Glutamatergic neuron (in vitro differentiated cells): ENCODE measurements around the gene DHX38. TPM values are rescaled to one million over a fixed set of nuclear protein-coding genes. Genes with fewer than 3 reads are reported as not detected.

Source experiments
- DNase-seq: peaks from one replicate; pipeline ENCODE4 v3.0.0; 2022
- H3K27ac Mint-ChIP-seq: one replicate; pipeline ENCODE4 v1.8.0; 2020; ENCODE audit warnings: mild to moderate bottlenecking, mixed read lengths, inconsistent platforms; ENCODE audit not compliant: unreplicated experiment
- H3K27me3 Mint-ChIP-seq: one replicate; pipeline ENCODE4 v1.8.0; 2020; ENCODE audit warnings: mild to moderate bottlenecking, moderate library complexity, mixed read lengths, inconsistent platforms; ENCODE audit not compliant: unreplicated experiment
- H3K36me3 Mint-ChIP-seq: one replicate; pipeline ENCODE4 v1.8.0; 2020; ENCODE audit warnings: mild to moderate bottlenecking, mixed read lengths, inconsistent platforms; ENCODE audit not compliant: unreplicated experiment
- H3K4me1 Mint-ChIP-seq: one replicate; pipeline ENCODE4 v1.8.0; 2020; ENCODE audit warnings: mild to moderate bottlenecking, low read depth, mixed read lengths, inconsistent platforms; ENCODE audit not compliant: unreplicated experiment
- H3K4me3 Mint-ChIP-seq: one replicate; pipeline ENCODE4 v1.8.0; 2020; ENCODE audit warnings: mild to moderate bottlenecking, mixed read lengths, inconsistent platforms; ENCODE audit not compliant: unreplicated experiment
- H3K9me3 Mint-ChIP-seq: one replicate; pipeline ENCODE4 v1.8.0; 2020; ENCODE audit warnings: mild to moderate bottlenecking, moderate library complexity, mixed read lengths, inconsistent platforms; ENCODE audit not compliant: unreplicated experiment
- total RNA-seq: library from RNA; stranded (reverse); fragmentation: NEBNext Ultra II Directional; extraction: Animal tissue kit (Norgen Biotek cat#: 25700); gene quantifications from one replicate; pipeline ENCODE4 v1.2.1, GENCODE V29; 2021; ENCODE audit not compliant: unreplicated experiment
- TF ChIP-seq, protein P1 (sequence below): fragments of 200-600 bp; sonication (generic); IDR thresholded peaks from one replicate; pipeline ENCODE4 v1.5.0; 2021; ENCODE audit not compliant: partially characterized antibody, unreplicated experiment

Gene DHX38
- total RNA-seq, 1 donor from 2014 or later = 86.5 TPM

DNA sequence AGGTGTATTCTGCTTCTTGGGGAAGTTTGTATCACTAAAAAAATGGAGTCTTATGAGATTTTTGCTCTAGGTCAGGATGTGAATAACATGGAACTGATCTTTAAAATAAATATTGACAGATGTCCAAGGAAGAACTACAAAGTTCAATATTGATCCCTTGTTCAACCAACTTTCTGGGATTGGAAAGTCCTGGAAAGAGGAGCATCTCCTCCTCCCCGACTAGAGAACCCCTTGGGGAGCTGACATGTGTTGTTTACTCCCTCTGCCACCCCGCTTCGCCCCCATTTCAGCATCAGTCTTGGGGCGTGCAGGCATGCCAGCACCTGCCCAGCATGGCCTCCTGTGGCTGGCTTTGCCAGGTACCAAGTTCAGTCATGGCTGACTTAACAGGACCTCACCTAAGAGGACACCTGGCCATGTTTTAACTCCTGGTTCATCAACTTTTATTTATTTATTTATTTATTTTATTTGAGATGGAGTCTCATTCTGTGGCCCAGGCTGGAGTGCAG lies 44.5 kb downstream of the DHX38 start:
- DNase-seq = no peak
- no peaks in the 10 kb centered on the region for H3K27me3 Mint-ChIP-seq
- TF ChIP-seq, protein P1, sequence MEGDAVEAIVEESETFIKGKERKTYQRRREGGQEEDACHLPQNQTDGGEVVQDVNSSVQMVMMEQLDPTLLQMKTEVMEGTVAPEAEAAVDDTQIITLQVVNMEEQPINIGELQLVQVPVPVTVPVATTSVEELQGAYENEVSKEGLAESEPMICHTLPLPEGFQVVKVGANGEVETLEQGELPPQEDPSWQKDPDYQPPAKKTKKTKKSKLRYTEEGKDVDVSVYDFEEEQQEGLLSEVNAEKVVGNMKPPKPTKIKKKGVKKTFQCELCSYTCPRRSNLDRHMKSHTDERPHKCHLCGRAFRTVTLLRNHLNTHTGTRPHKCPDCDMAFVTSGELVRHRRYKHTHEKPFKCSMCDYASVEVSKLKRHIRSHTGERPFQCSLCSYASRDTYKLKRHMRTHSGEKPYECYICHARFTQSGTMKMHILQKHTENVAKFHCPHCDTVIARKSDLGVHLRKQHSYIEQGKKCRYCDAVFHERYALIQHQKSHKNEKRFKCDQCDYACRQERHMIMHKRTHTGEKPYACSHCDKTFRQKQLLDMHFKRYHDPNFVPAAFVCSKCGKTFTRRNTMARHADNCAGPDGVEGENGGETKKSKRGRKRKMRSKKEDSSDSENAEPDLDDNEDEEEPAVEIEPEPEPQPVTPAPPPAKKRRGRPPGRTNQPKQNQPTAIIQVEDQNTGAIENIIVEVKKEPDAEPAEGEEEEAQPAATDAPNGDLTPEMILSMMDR = no peak

DNA sequence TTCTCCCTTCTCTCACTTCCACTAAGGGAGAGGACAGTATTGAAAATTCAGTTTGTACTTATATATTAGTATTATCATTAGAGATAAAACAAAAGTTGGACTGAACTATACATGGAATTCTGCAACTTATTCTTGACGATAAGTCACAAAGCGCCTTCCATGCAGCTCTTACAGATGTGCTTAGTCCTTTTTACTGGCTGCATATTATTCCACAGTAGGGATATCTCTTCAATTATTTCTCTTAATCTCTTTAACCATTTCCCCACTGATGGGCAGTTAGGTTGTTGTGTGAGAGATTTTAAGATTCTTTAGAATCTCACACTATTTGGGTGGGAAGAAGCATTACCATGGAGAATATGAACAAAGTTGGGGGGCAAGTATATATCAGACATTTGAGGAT lies 46.3 kb downstream of the DHX38 start:
- TF ChIP-seq, protein P1 = no peak
- no peaks in the 10 kb centered on the region for H3K36me3 Mint-ChIP-seq
- DNase-seq = no peak
- H3K9me3 Mint-ChIP-seq = no peaks in the 10 kb centered on the region
- no peaks in the 10 kb centered on the region for H3K4me1 Mint-ChIP-seq
- H3K4me3 Mint-ChIP-seq = no peak overlapping the region
- no peak overlapping the region for H3K27ac Mint-ChIP-seq
- no peaks in the 10 kb centered on the region for H3K27me3 Mint-ChIP-seq

More for the DNA sequence above, 44.5 kb downstream of the DHX38 start:
- Mint-ChIP-seq H3K4me1 (no peaks in the 10 kb centered on the region), H3K4me3 (no peak overlapping the region), H3K9me3 (no peaks in the 10 kb centered on the region), H3K27ac (no peak overlapping the region), H3K36me3 (no peaks in the 10 kb centered on the region)

DNA sequence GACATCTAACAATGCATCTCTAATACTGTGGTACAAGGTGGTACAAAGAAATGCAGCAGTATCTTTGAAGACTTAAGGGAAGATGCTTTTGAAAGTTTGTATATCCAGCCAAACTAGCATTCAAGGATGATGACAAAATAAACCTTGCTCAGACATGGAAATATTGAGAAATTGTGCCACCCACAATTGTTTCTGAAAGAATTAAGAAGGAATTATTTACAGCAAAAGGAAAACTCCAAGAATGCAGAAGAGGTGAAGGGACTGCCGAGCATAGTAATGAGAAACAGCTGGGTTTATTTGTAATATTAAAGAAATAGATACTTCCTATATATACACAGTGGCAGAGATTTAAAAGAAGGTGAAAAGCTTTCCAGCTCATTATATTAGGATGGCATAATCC lies 48.8 kb downstream of the DHX38 start:
- peaks cover under 1% of the 10 kb centered on the region for H3K27me3 Mint-ChIP-seq
- no peaks in the 10 kb centered on the region for H3K9me3 Mint-ChIP-seq
- TF ChIP-seq, protein P1 = no peak
- DNase-seq = no peak
- H3K4me3 Mint-ChIP-seq = no peak overlapping the region
- no peaks in the 10 kb centered on the region for H3K4me1 Mint-ChIP-seq
- H3K36me3 Mint-ChIP-seq = peaks cover 2% of the 10 kb centered on the region
- H3K27ac Mint-ChIP-seq = no peak overlapping the region

DNA sequence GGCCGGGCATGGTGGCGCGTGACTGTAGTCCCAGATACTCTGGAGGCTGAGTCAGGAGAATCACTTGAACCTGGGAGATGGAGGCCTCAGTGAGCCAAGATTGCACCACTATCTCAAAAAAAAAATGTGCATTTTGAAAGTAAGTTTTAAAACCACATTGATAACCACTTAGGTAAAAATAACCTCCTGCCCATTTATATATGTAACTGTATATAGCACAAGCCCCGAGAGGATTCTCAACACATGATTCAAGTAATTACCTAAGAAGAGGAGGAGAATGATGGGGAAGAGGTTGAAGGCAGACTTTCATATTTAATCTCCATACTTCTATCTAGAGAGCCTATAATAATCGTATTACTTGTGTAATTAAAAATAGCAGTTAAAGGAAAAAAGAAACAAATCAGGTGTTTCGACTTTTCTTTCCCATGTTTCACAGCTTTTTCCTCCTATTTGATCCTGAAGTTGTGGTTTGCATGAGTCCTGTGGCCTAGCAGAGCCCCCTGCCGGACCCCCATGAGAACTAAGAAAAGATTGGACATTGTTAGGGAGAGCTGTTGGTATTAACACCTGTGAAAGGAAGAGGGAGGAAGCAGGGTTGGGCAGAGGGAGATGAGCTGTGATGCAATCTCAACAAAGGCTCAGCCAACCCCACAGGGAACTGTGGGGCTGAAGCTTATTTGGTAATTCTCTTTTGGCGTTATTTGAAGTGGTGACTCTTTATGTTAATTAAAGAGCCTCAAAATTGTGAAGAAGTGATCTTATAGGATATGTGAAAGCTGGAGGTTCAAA lies 56.2 kb downstream of the DHX38 start:
- Mint-ChIP-seq H3K27me3 (peaks cover 2% of the 10 kb centered on the region), H3K27ac (peak overlapping the region; percentile 19), H3K4me1 (peaks cover 2% of the 10 kb centered on the region), H3K36me3 (peaks cover 4% of the 10 kb centered on the region), H3K9me3 (peaks cover 1% of the 10 kb centered on the region), H3K4me3 (no peak overlapping the region)
- TF ChIP-seq, protein P1 = no peak
- DNase-seq = no peak

DNA sequence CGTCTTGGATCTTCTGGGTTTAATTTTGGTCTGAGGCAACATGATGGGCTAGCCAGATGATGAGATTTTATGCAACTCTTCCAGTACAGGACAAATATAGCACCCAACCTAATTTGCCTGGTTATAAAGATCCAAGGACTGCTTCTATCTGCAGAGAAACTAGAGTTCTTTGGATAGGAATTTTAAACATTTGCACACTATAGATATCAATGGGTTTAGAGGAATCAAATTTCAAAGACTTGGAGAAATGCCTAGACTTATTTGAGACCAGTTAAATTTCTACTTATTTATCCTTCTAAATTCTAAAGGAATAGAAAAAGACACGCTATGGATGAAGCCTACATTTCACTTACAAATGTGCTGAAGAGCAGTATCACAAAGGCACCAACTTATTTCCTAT lies 65.7 kb downstream of the DHX38 start:
- no peak for DNase-seq
- H3K36me3 Mint-ChIP-seq = peaks cover 15% of the 10 kb centered on the region

More for the DNA sequence above, 65.7 kb downstream of the DHX38 start:
- peaks cover 17% of the 10 kb centered on the region for H3K4me1 Mint-ChIP-seq
- no peaks in the 10 kb centered on the region for H3K27me3 Mint-ChIP-seq
- TF ChIP-seq, protein P1 = no peak
- peak overlapping the region; percentile 48 for H3K27ac Mint-ChIP-seq
- peaks cover 4% of the 10 kb centered on the region for H3K9me3 Mint-ChIP-seq
- H3K4me3 Mint-ChIP-seq = no peak overlapping the region
